DND-41 (cell line): ENCODE measurements around the gene SNX13.

Experiments used
- ATAC-seq: fragments of 200-7000 bp; cut with Tn5 transposase; 3 replicates; pipeline ENCODE4 v1.9.1; 2021; ENCODE audit warnings: low read depth; ENCODE audit not compliant: insufficient read depth
- DNase-seq: peaks from one replicate; pipeline ENCODE4 v3.0.0-alpha.2; 2020
- H2AFZ ChIP-seq: 2 replicates; pipeline ENCODE4 v1.6.0; 2012; ENCODE audit warnings: low read depth, low read length
- H3K27ac ChIP-seq: 2 replicates; pipeline ENCODE4 v1.5.1; 2012; ENCODE audit warnings: low read length, inconsistent platforms
- H3K27me3 ChIP-seq: fragments of 200-600 bp; sonication (generic); 2 replicates; pipeline ENCODE4 v1.6.0; 2012; ENCODE audit warnings: low read length, mild to moderate bottlenecking, inconsistent platforms; ENCODE audit not compliant: insufficient read depth, poor library complexity
- H3K36me3 ChIP-seq: 2 replicates; pipeline ENCODE4 v1.5.1; 2012; ENCODE audit warnings: low read length, inconsistent platforms; ENCODE audit not compliant: insufficient read depth
- H3K4me1 ChIP-seq: 2 replicates; pipeline ENCODE4 v1.5.1; 2012; ENCODE audit warnings: mild to moderate bottlenecking, low read length; ENCODE audit not compliant: insufficient read depth
- H3K4me2 ChIP-seq: 2 replicates; pipeline ENCODE4 v1.6.0; 2012; ENCODE audit warnings: mild to moderate bottlenecking, moderate library complexity, low read length, inconsistent platforms; ENCODE audit not compliant: insufficient read depth
- H3K4me3 ChIP-seq, 2 experiments: fragments of 200-600 bp in 1 of 2; shearing (Covaris generic) in 1 of 2; 2 replicates each; pipeline ENCODE4 v1.5.1; 2012 to 2016; ENCODE audit warnings: inconsistent platforms in 2 of 2, low read length in 2 of 2, mild to moderate bottlenecking in 2 of 2, low read depth in 1 of 2, moderate library complexity in 1 of 2
- H3K79me2 ChIP-seq: 2 replicates; pipeline ENCODE4 v1.6.0; 2012; ENCODE audit warnings: low read length, inconsistent platforms; ENCODE audit not compliant: insufficient read depth
- H3K9ac ChIP-seq: 2 replicates; pipeline ENCODE4 v1.6.0; 2012; ENCODE audit warnings: low read depth, mild to moderate bottlenecking, inconsistent platforms, low read length, moderate library complexity
- H3K9me3 ChIP-seq: 2 replicates; pipeline ENCODE4 v1.5.1; 2012; ENCODE audit warnings: low read length, moderate library complexity, mild to moderate bottlenecking, inconsistent platforms; ENCODE audit not compliant: insufficient read depth, severe bottlenecking
- H4K20me1 ChIP-seq: 2 replicates; pipeline ENCODE4 v1.6.0; 2012; ENCODE audit warnings: low read length; ENCODE audit not compliant: insufficient read depth
- EZH2 ChIP-seq: IDR thresholded peaks from 3 replicates; pipeline ENCODE4 v1.6.1; 2012; ENCODE audit warnings: borderline replicate concordance, low read depth, mild to moderate bottlenecking, moderate library complexity, low read length, inconsistent platforms; ENCODE audit not compliant: severe bottlenecking
- TF ChIP-seq, protein P1 (sequence below): IDR thresholded peaks from 2 replicates; pipeline ENCODE4 v1.5.1; 2012; ENCODE audit warnings: borderline replicate concordance, low read length, moderate library complexity, mild to moderate bottlenecking; ENCODE audit not compliant: poor library complexity, severe bottlenecking; ENCODE audit errors: extremely low read depth

SNX13 gene

DNA sequence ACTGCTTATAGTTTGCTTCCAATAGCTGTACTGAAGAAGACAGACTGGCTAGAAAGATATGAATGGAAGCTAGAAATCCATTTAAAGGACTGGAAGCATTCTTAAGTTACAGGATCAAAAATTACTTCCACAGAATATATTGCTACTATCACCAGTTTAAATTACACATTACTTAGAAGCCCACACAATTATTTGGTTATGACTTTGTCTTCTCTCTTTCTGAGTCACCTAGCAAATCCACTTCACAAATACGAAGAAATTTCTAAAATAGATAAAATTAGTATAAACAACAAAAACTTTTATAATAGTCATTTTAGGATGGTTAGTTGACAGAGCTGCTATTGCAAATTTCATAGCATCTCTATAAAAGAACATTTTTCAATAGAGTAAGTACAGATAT lies 108.1 kb downstream of the SNX13 start:
- Histone ChIP-seq H3K27me3 (no peaks in the 10 kb centered on the region), H3K9ac (no peak overlapping the region), H3K9me3 (no peaks in the 10 kb centered on the region), H3K4me2 (no peak overlapping the region), H2AFZ (no peak overlapping the region), H3K79me2 (no peaks in the 10 kb centered on the region), H3K36me3 (peaks cover 12% of the 10 kb centered on the region; the same call in 1 of the 2 replicates), H3K4me3 (no peak overlapping the region), H4K20me1 (no peaks in the 10 kb centered on the region), H3K27ac (no peak overlapping the region), H3K4me1 (no peaks in the 10 kb centered on the region)
- TF ChIP-seq, protein P1, sequence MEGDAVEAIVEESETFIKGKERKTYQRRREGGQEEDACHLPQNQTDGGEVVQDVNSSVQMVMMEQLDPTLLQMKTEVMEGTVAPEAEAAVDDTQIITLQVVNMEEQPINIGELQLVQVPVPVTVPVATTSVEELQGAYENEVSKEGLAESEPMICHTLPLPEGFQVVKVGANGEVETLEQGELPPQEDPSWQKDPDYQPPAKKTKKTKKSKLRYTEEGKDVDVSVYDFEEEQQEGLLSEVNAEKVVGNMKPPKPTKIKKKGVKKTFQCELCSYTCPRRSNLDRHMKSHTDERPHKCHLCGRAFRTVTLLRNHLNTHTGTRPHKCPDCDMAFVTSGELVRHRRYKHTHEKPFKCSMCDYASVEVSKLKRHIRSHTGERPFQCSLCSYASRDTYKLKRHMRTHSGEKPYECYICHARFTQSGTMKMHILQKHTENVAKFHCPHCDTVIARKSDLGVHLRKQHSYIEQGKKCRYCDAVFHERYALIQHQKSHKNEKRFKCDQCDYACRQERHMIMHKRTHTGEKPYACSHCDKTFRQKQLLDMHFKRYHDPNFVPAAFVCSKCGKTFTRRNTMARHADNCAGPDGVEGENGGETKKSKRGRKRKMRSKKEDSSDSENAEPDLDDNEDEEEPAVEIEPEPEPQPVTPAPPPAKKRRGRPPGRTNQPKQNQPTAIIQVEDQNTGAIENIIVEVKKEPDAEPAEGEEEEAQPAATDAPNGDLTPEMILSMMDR = no peak
- no peak for TF ChIP-seq EZH2
- DNase-seq = no peak
- no peak for ATAC-seq

DNA sequence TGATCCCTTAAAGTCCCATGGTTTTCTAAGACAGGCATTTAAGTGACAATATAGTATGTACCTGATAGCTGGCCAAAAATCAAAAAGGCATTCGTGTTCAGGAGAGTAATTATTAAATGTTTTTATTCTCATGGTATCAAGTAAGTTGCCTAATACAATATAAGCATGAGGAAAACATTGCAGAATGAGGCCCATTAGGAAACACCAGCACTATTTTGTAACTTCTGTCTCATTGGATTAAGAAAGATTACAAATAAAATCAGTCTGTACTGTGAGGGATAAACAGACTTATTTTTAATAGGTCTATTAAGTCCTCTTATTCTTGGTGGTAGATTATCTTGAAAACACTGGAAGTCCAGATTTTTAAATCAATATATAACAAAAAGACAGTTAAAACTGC lies 110.1 kb downstream of the SNX13 start:
- Histone ChIP-seq H3K27ac (no peak overlapping the region), H2AFZ (no peak overlapping the region), H3K36me3 (peaks cover 9% of the 10 kb centered on the region; the same call in 1 of the 2 replicates), H3K27me3 (no peaks in the 10 kb centered on the region), H3K9ac (no peak overlapping the region), H3K4me1 (no peaks in the 10 kb centered on the region), H3K4me3 (no peak overlapping the region), H3K9me3 (no peaks in the 10 kb centered on the region), H3K4me2 (no peak overlapping the region), H3K79me2 (no peaks in the 10 kb centered on the region), H4K20me1 (no peaks in the 10 kb centered on the region)
- DNase-seq = no peak
- TF ChIP-seq, protein P1 = no peak
- TF ChIP-seq EZH2 = no peak
- ATAC-seq = no peak

GRCh38 chr7:17829001-17829400 lies 111.3 kb downstream of the SNX13 start:
- H3K27ac ChIP-seq = no peak overlapping the region
- ATAC-seq = no peak
- H3K9ac ChIP-seq = no peak overlapping the region
- TF ChIP-seq, protein P1 = no peak
- no peak for TF ChIP-seq EZH2
- H4K20me1 ChIP-seq = no peaks in the 10 kb centered on the region
- no peaks in the 10 kb centered on the region for H3K4me1 ChIP-seq
- no peak overlapping the region for H2AFZ ChIP-seq
- no peaks in the 10 kb centered on the region for H3K79me2 ChIP-seq
- no peak overlapping the region for H3K4me3 ChIP-seq
- H3K36me3 ChIP-seq = peaks cover 7% of the 10 kb centered on the region; the same call in 1 of the 2 replicates
- H3K4me2 ChIP-seq = no peak overlapping the region
- H3K9me3 ChIP-seq = no peaks in the 10 kb centered on the region
- H3K27me3 ChIP-seq = no peaks in the 10 kb centered on the region
- DNase-seq = no peak
